Endodermal cell (in vitro differentiated cells): Measurements from ENCODE around the gene CFAP74. TPM values are rescaled to one million over a fixed set of nuclear protein-coding genes. Genes with fewer than 3 reads are reported as not detected.

Experiments used
- DNase-seq: peaks from one replicate; pipeline ENCODE4 v3.0.0-alpha.2; 2017
- H3K27ac ChIP-seq: 2 replicates; pipeline ENCODE4 v1.5.1; 2013; ENCODE audit warnings: mild to moderate bottlenecking, low read depth, low read length, moderate library complexity
- H3K27me3 ChIP-seq: 2 replicates; pipeline ENCODE4 v1.6.1; 2013; ENCODE audit warnings: mild to moderate bottlenecking, low read length, moderate library complexity; ENCODE audit not compliant: insufficient read depth, control insufficient read depth, poor library complexity, severe bottlenecking
- H3K36me3 ChIP-seq: 2 replicates; pipeline ENCODE4 v1.7.0; 2013; ENCODE audit warnings: mild to moderate bottlenecking, low read length, moderate library complexity; ENCODE audit not compliant: control insufficient read depth, insufficient read depth
- H3K4me1 ChIP-seq: one replicate; pipeline ENCODE4 v1.7.0; 2013; ENCODE audit warnings: low read length; ENCODE audit not compliant: control insufficient read depth, insufficient read depth
- H3K4me3 ChIP-seq: 2 replicates; pipeline ENCODE4 v1.5.1; 2013; ENCODE audit warnings: mild to moderate bottlenecking, low read length, moderate library complexity
- H3K9ac ChIP-seq: 2 replicates; pipeline ENCODE4 v1.6.1; 2013; ENCODE audit warnings: mild to moderate bottlenecking, low read length, moderate library complexity; ENCODE audit not compliant: poor library complexity, severe bottlenecking; ENCODE audit errors: extremely low read depth
- H3K9me3 ChIP-seq: 2 replicates; pipeline ENCODE4 v1.6.1; 2013; ENCODE audit warnings: mild to moderate bottlenecking, low read length, moderate library complexity; ENCODE audit not compliant: control insufficient read depth
- H3K27ac Mint-ChIP-seq: 2 replicates; pipeline ENCODE4 v1.8.0; 2020; ENCODE audit warnings: mixed read lengths
- H3K27me3 Mint-ChIP-seq: 2 replicates; pipeline ENCODE4 v1.8.0; 2021; ENCODE audit warnings: mild to moderate bottlenecking, mixed read lengths; ENCODE audit not compliant: insufficient read depth
- H3K36me3 Mint-ChIP-seq: 2 replicates; pipeline ENCODE4 v1.8.0; 2020; ENCODE audit warnings: low read depth, mixed read lengths
- H3K4me1 Mint-ChIP-seq: 2 replicates; pipeline ENCODE4 v1.8.0; 2020; ENCODE audit warnings: mixed read lengths
- H3K4me3 Mint-ChIP-seq: 2 replicates; pipeline ENCODE4 v1.8.0; 2020; ENCODE audit warnings: mild to moderate bottlenecking, moderate library complexity, mixed read lengths
- H3K9me3 Mint-ChIP-seq: 2 replicates; pipeline ENCODE4 v1.8.0; 2020; ENCODE audit warnings: mild to moderate bottlenecking, mixed read lengths
- CTCF ChIP-seq: fragments of 200-600 bp; sonication (generic); conservative IDR thresholded peaks from 2 replicates; pipeline ENCODE4 v1.5.0; 2021; ENCODE audit warnings: antibody characterized with exemption, mild to moderate bottlenecking
- WGBS, 2 experiments: methylation state at CpG; one replicate each; pipeline versions ENCODE4 v1.1.5 to v1.1.7; 2013; ENCODE audit warnings: missing lambda C conversion rate in 2 of 2, mixed read lengths in 1 of 2; ENCODE audit not compliant: insufficient coverage in 1 of 2, insufficient read length in 1 of 2; 5-methylcytosine and 5-hydroxymethylcytosine counted together
- total RNA-seq, 2 donors: library from RNA; stranded (reverse); fragmentation: NEBNext Ultra II Directional in 1 of 2; extraction: Animal tissue kit (Norgen Biotek cat#: 25700) in 1 of 2; gene quantifications; 2 replicates in 1 of 2; 3 replicates in 1 of 2; pipeline ENCODE4 v1.2.1, GENCODE V29; 2021

CFAP74 gene
- total RNA-seq, 2 donors from 2014 or later: 0.58 to 0.75 TPM

GRCh38 chr1:1917304-1917976, 86.1 kb downstream of the CFAP74 start:
- H3K27ac ChIP-seq: no peak overlapping the region
- H3K36me3 ChIP-seq: no peaks in the 10 kb centered on the region
- 88 to 93% methylated on average over 11 to 14 of the region's 14 CpGs for WGBS, 2 experiments
- no peak for DNase-seq
- TF ChIP-seq CTCF: no peak
- no peaks in the 10 kb centered on the region for H3K9me3 ChIP-seq
- no peaks in the 10 kb centered on the region for H3K4me1 Mint-ChIP-seq
- no peaks in the 10 kb centered on the region for H3K4me1 ChIP-seq
- no peak overlapping the region for H3K27ac Mint-ChIP-seq
- no peaks in the 10 kb centered on the region for H3K36me3 Mint-ChIP-seq
- H3K9ac ChIP-seq: no peak overlapping the region
- no peak overlapping the region for H3K4me3 ChIP-seq
- peaks cover 7% of the 10 kb centered on the region for H3K27me3 ChIP-seq
- H3K27me3 Mint-ChIP-seq: peaks cover 11% of the 10 kb centered on the region
- no peaks in the 10 kb centered on the region for H3K9me3 Mint-ChIP-seq
- no peak overlapping the region for H3K4me3 Mint-ChIP-seq

GRCh38 chr1:1916851-1917251, 86.7 kb downstream of the CFAP74 start:
- WGBS, 2 experiments: 92 to 93% methylated on average over 8 to 19 of the region's 19 CpGs
- Histone ChIP-seq H3K9me3 (no peaks in the 10 kb centered on the region), H3K36me3 (no peaks in the 10 kb centered on the region), H3K27me3 (peaks cover 7% of the 10 kb centered on the region), H3K4me1 (no peaks in the 10 kb centered on the region), H3K4me3 (no peak overlapping the region), H3K9ac (no peak overlapping the region), H3K27ac (no peak overlapping the region)
- Mint-ChIP-seq H3K27ac (no peak overlapping the region), H3K4me1 (no peaks in the 10 kb centered on the region), H3K36me3 (no peaks in the 10 kb centered on the region), H3K9me3 (no peaks in the 10 kb centered on the region), H3K4me3 (no peak overlapping the region), H3K27me3 (peaks cover 11% of the 10 kb centered on the region)
- no peak for TF ChIP-seq CTCF
- DNase-seq: peak; percentile 46

- H3K4me3 Mint-ChIP-seq: no peak overlapping the region
- Histone ChIP-seq H3K4me3 (no peak overlapping the region), H3K36me3 (no peaks in the 10 kb centered on the region), H3K4me1 (no peaks in the 10 kb centered on the region), H3K9ac (no peak overlapping the region), H3K27ac (no peak overlapping the region), H3K9me3 (no peaks in the 10 kb centered on the region), H3K27me3 (peaks cover 7% of the 10 kb centered on the region)
- WGBS, 2 experiments: 93 to 94% methylated on average over 21 to 23 of the region's 23 CpGs
- peaks cover 11% of the 10 kb centered on the region for H3K27me3 Mint-ChIP-seq
- no peak overlapping the region for H3K27ac Mint-ChIP-seq
- DNase-seq: peak; percentile 48
- H3K4me1 Mint-ChIP-seq: no peaks in the 10 kb centered on the region
- TF ChIP-seq CTCF: no peak
- no peaks in the 10 kb centered on the region for H3K36me3 Mint-ChIP-seq
- H3K9me3 Mint-ChIP-seq: no peaks in the 10 kb centered on the region
Measured at GRCh38 chr1:1915911-1916840, 87.4 kb downstream of the CFAP74 start.
